GM12891 (cell line): ENCODE data around the gene TMPRSS11B.

Experiments
- PAX5 ChIP-seq: IDR thresholded peaks from 2 replicates; pipeline ENCODE4 v1.6.1; 2011; ENCODE audit warnings: low read length, moderate library complexity, mild to moderate bottlenecking; ENCODE audit not compliant: insufficient read depth, severe bottlenecking
- POLR2A ChIP-seq: IDR thresholded peaks from 2 replicates; pipeline ENCODE4 v1.6.1; 2011; ENCODE audit warnings: low read depth, low read length, control low read depth
- POLR2AphosphoS5 ChIP-seq: IDR thresholded peaks from 2 replicates; pipeline ENCODE4 v1.6.1; 2011; ENCODE audit warnings: low read depth, low read length, control low read depth
- SPI1 ChIP-seq: IDR thresholded peaks from 2 replicates; pipeline ENCODE4 v1.6.1; 2011; ENCODE audit warnings: low read depth, low read length, control low read depth
- TAF1 ChIP-seq: IDR thresholded peaks from 2 replicates; pipeline ENCODE4 v1.6.1; 2011; ENCODE audit warnings: low read depth, low read length, control low read depth

DNA sequence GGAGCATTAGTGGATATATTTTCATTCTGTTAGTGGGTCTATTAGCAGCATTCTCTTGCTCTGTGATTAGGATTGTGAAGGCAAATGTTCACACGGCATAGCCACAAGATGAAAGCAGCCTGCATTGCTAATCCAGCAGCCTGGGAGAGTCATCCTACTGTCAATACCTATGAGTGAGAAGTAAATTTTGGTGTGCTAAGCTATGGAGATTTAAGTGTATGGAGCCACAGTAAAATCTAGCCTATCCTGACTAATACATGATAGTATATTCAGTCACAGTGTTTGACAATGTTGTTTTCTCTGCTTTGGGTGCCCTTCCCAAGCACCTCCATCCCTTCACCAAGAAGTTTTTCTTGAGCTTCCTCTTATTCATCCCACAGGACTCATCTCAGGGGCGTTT is 68.6 kb downstream of the TMPRSS11B start:
- TF ChIP-seq POLR2A, result no peak
- TF ChIP-seq POLR2AphosphoS5, result no peak
- no peak for TF ChIP-seq TAF1
- TF ChIP-seq SPI1, result no peak
- TF ChIP-seq PAX5, result no peak
